ENCODE data around the gene SEPTIN8.

The SEPTIN8 gene

GRCh38 chr5:132742626-132743025 is 34.4 kb downstream of the SEPTIN8 start:
- no peak for TF ChIP-seq ZNF747 (tag by site-specific recombination; IDR thresholded peaks at IDR 0.05)
- peak; percentile 89; the same call in 1 of the 2 replicates for TF ChIP-seq ZNF366 (tag by site-specific recombination; conservative IDR thresholded peaks at IDR 0.05)
- TF ChIP-seq ZNF701 (tag by site-specific recombination; IDR thresholded peaks at IDR 0.05): no peak
- no peaks in the 10 kb centered on the region for H3K9me3 ChIP-seq (ENCODE audit: control insufficient read depth, insufficient read depth, low read depth, low read length)
- no peaks in the 10 kb centered on the region for H3K36me3 ChIP-seq (ENCODE audit: control insufficient read depth in 2 of 2, insufficient read depth in 1 of 2, low read length in 2 of 2)
- H3K4me1 ChIP-seq (ENCODE audit: control insufficient read depth, insufficient read depth, low read length): no peaks in the 10 kb centered on the region
- ChIA-PET POLR2A (no interaction called here), CTCF (interaction anchor here (1.6 kb wide), 1 partner anchor 78 kb away, joined by 5 read pairs; no protein-coding TSS in a partner anchor)
- no peak overlapping the region for H3K27ac ChIP-seq (ENCODE audit: extremely low read depth, low read depth, low read length)
- H3K4me3 ChIP-seq (ENCODE audit: low read depth, low read length): no peak overlapping the region

- no peaks in the 10 kb centered on the region for H3K9me3 ChIP-seq (ENCODE audit: control insufficient read depth, insufficient read depth, low read depth, low read length)
- no peak overlapping the region for H3K27ac ChIP-seq (ENCODE audit: extremely low read depth, low read depth, low read length)
- no peak for TF ChIP-seq ZNF426 (tag by site-specific recombination; IDR thresholded peaks at IDR 0.05)
- TF ChIP-seq ZNF596 (tag by site-specific recombination; IDR thresholded peaks at IDR 0.05): peak; percentile 49; the same call in 1 of the 2 replicates
- TF ChIP-seq ZNF555 (tag by site-specific recombination; conservative IDR thresholded peaks at IDR 0.05): no peak
- no peak for TF ChIP-seq ZNF449 (tag by site-specific recombination; IDR thresholded peaks at IDR 0.05)
- TF ChIP-seq PRDM4 (tag by site-specific recombination; IDR thresholded peaks at IDR 0.05): no peak
- H3K36me3 ChIP-seq (ENCODE audit: control insufficient read depth in 2 of 2, insufficient read depth in 1 of 2, low read length in 2 of 2): no peaks in the 10 kb centered on the region
- no peak overlapping the region for H3K4me3 ChIP-seq (ENCODE audit: low read depth, low read length)
- POLR2A ChIA-PET: no interaction called here
- no peaks in the 10 kb centered on the region for H3K4me1 ChIP-seq (ENCODE audit: control insufficient read depth, insufficient read depth, low read length)
- CTCF ChIA-PET: interaction anchor here (1.1 kb wide), 1 partner anchor 87 kb away, joined by 3 read pairs; no protein-coding TSS in a partner anchor
These were observed 34.9 kb downstream of the SEPTIN8 start for GRCh38 chr5:132742158-132742557.

- Histone ChIP-seq H3K36me3 (ENCODE audit: control insufficient read depth in 2 of 2, insufficient read depth in 1 of 2, low read length in 2 of 2) (no peaks in the 10 kb centered on the region), H3K9me3 (ENCODE audit: control insufficient read depth, insufficient read depth, low read depth, low read length) (no peaks in the 10 kb centered on the region), H3K4me3 (ENCODE audit: low read depth, low read length) (no peak overlapping the region), H3K27ac (ENCODE audit: extremely low read depth, low read depth, low read length) (no peak overlapping the region), H3K4me1 (ENCODE audit: control insufficient read depth, insufficient read depth, low read length) (no peaks in the 10 kb centered on the region; the same call in 1 of the 2 replicates)
- CTCF ChIA-PET: no interaction called here
- POLR2A ChIA-PET: no interaction called here
- TF ChIP-seq ZNF146 (tag by site-specific recombination; IDR thresholded peaks at IDR 0.05): peak; percentile 97
- no peak for TF ChIP-seq ZNF302 (tag by site-specific recombination; IDR thresholded peaks at IDR 0.05; ENCODE audit: low read depth)
These were observed 37.8 kb downstream of the SEPTIN8 start for GRCh38 chr5:132739232-132739631.

DNA sequence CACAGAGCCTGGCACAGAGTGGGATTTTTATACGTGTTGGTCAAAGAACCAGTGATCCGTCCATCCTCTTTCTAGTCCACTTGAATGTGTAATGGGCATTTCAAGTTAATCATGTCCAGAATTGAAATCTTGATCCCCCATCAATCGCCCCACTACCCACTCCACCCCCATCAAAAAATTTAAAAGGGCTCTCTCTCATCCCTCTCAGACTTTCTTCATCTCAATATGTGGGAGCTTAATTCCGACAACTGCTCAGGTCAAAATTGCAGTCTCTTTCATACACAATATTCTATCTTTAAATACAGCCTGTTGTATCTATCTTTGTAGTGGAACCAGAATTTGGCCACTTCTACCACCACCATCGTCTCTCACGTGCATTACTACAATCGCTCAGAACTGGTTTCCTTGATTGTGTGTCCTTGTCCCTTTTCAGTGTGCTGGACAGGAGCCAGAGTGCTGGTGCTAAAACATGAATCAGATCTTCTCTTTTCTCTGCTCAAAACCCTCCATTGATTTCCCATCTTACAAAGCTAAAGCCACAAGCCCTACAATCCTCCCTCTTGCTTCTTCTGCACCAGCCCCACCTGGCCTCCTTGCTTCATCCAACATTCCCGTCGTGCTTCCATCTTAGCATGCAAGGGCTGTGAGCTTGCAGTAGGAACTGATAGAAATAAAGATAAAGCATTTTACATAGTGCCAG is 38.9 kb downstream of the SEPTIN8 start:
- POLR2A ChIA-PET: interaction anchor here (0.6 to 2.0 kb wide), 26 partner anchors 9 to 444 kb away, joined by 3 to 12 read pairs (median 4); partner anchors contain the start of genes CCNI2, GDF9, SLC22A4 and UQCRQ
- peaks cover 9 to 11% of the 10 kb centered on the region in 2 experiments for H3K36me3 ChIP-seq (ENCODE audit: control insufficient read depth in 2 of 2, insufficient read depth in 1 of 2, low read length in 2 of 2)

More for the DNA sequence above, 38.9 kb downstream of the SEPTIN8 start:
- Histone ChIP-seq H3K4me1 (ENCODE audit: control insufficient read depth, insufficient read depth, low read length) (no peaks in the 10 kb centered on the region; the same call in 1 of the 2 replicates), H3K4me3 (ENCODE audit: low read depth, low read length) (peak overlapping the region; percentile 4; the same call in 1 of the 2 replicates), H3K27ac (ENCODE audit: extremely low read depth, low read depth, low read length) (no peak overlapping the region), H3K9me3 (ENCODE audit: control insufficient read depth, insufficient read depth, low read depth, low read length) (no peaks in the 10 kb centered on the region)
- TF ChIP-seq ZNF169 (tag by site-specific recombination; IDR thresholded peaks at IDR 0.05) (no peak), ZNF24 (tag by site-specific recombination; IDR thresholded peaks at IDR 0.05) (no peak), SP3 (tag by site-specific recombination; IDR thresholded peaks at IDR 0.05) (no peak), ZBTB20 (tag by site-specific recombination; IDR thresholded peaks at IDR 0.05) (0 out of 2 replicates have a peak, but pooled peaks have one; percentile 13), ZFP41 (tag by site-specific recombination; IDR thresholded peaks at IDR 0.05; ENCODE audit: borderline replicate concordance) (no peak), ZFP69B (tag by site-specific recombination; IDR thresholded peaks at IDR 0.05) (peak; percentile 71; the same call in 1 of the 2 replicates), ZSCAN23 (tag by site-specific recombination; IDR thresholded peaks at IDR 0.05) (no peak), ZNF19 (tag by site-specific recombination; IDR thresholded peaks at IDR 0.05; ENCODE audit: low read depth) (no peak), ZNF692 (tag by site-specific recombination; IDR thresholded peaks at IDR 0.05) (peak; percentile 52; the same call in 1 of the 2 replicates)
- CTCF ChIA-PET: interaction anchor here (0.6 to 1.4 kb wide), 6 partner anchors 8 to 280 kb away, joined by 3 to 4 read pairs (median 3); no protein-coding TSS in a partner anchor
